ENCODE data around the gene UGT1A8.

The UGT1A8 gene

GRCh38 chr2:233798335-233799086, 181.1 kb downstream of the UGT1A8 start:
- no peaks in the 10 kb centered on the region for H3K9me3 ChIP-seq (replicated peaks; ENCODE audit: low read length)
- H3K27me3 ChIP-seq (ENCODE audit: control insufficient read depth, insufficient read depth, low read length): no peaks in the 10 kb centered on the region
- H3K9ac ChIP-seq (ENCODE audit: low read depth, low read length): no peak overlapping the region
- H3K36me3 ChIP-seq (ENCODE audit: insufficient read depth, low read length): no peaks in the 10 kb centered on the region
- no peak overlapping the region for H3K4me2 ChIP-seq (ENCODE audit: low read length)
- no peaks in the 10 kb centered on the region for H3K4me1 ChIP-seq (ENCODE audit: control insufficient read depth, insufficient read depth, low read length)
- H3K4me3 ChIP-seq (ENCODE audit: low read length): no peak overlapping the region

GRCh38 chr2:233799087-233799665, 181.7 kb downstream of the UGT1A8 start:
- H3K9ac ChIP-seq (ENCODE audit: low read depth, low read length): no peak overlapping the region
- no peaks in the 10 kb centered on the region for H3K9me3 ChIP-seq (replicated peaks; ENCODE audit: low read length)
- no peaks in the 10 kb centered on the region for H3K27me3 ChIP-seq (ENCODE audit: control insufficient read depth, insufficient read depth, low read length)
- no peaks in the 10 kb centered on the region for H3K36me3 ChIP-seq (ENCODE audit: insufficient read depth, low read length)
- H3K4me3 ChIP-seq (ENCODE audit: low read length): no peak overlapping the region
- H3K4me2 ChIP-seq (ENCODE audit: low read length): no peak overlapping the region
- H3K4me1 ChIP-seq (ENCODE audit: control insufficient read depth, insufficient read depth, low read length): no peaks in the 10 kb centered on the region

- H3K4me2 ChIP-seq (ENCODE audit: low read length): no peak overlapping the region
Observed at GRCh38 chr2:233799716-233800115, 182.3 kb downstream of the UGT1A8 start.

DNA sequence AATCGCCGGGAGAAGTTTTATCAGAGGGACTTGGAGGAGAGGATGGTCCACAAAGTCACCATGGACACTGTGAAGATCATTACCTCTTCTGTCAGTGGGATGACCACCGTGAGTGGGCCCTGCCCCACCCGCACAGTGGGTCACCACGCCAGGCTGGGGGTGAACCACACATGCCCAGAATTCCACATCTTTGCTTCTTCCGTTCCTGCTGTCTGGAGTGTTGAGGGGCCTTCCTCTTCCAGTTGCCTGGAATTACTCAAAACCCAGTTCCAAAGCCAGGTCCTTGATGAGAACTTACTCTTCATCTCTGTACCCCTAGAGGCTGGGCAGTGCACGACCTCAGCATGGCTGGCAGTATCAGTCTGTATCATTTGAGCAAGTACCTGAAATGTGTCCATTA, 182.8 kb downstream of the UGT1A8 start:
- Histone ChIP-seq H3K27me3 (ENCODE audit: control insufficient read depth, insufficient read depth, low read length) (peaks cover 4% of the 10 kb centered on the region), H3K4me2 (ENCODE audit: low read length) (no peak overlapping the region), H3K4me3 (ENCODE audit: low read length) (no peak overlapping the region), H3K4me1 (ENCODE audit: control insufficient read depth, insufficient read depth, low read length) (no peaks in the 10 kb centered on the region), H3K9ac (ENCODE audit: low read depth, low read length) (no peak overlapping the region), H3K9me3 (replicated peaks; ENCODE audit: low read length) (no peaks in the 10 kb centered on the region), H3K36me3 (ENCODE audit: insufficient read depth, low read length) (no peaks in the 10 kb centered on the region)

More at GRCh38 chr2:233799716-233800115, 182.3 kb downstream of the UGT1A8 start:
- H3K4me3 ChIP-seq (ENCODE audit: low read length): no peak overlapping the region
- no peak overlapping the region for H3K9ac ChIP-seq (ENCODE audit: low read depth, low read length)
- no peaks in the 10 kb centered on the region for H3K36me3 ChIP-seq (ENCODE audit: insufficient read depth, low read length)
- H3K27me3 ChIP-seq (ENCODE audit: control insufficient read depth, insufficient read depth, low read length): peaks cover 4% of the 10 kb centered on the region
- no peaks in the 10 kb centered on the region for H3K4me1 ChIP-seq (ENCODE audit: control insufficient read depth, insufficient read depth, low read length)
- no peaks in the 10 kb centered on the region for H3K9me3 ChIP-seq (replicated peaks; ENCODE audit: low read length)

GRCh38 chr2:233801357-233802131, 184.1 kb downstream of the UGT1A8 start:
- H3K9ac ChIP-seq (ENCODE audit: low read depth, low read length): no peak overlapping the region
- H3K4me1 ChIP-seq (ENCODE audit: control insufficient read depth, insufficient read depth, low read length): no peaks in the 10 kb centered on the region
- no peak overlapping the region for H3K4me3 ChIP-seq (ENCODE audit: low read length)

DNA sequence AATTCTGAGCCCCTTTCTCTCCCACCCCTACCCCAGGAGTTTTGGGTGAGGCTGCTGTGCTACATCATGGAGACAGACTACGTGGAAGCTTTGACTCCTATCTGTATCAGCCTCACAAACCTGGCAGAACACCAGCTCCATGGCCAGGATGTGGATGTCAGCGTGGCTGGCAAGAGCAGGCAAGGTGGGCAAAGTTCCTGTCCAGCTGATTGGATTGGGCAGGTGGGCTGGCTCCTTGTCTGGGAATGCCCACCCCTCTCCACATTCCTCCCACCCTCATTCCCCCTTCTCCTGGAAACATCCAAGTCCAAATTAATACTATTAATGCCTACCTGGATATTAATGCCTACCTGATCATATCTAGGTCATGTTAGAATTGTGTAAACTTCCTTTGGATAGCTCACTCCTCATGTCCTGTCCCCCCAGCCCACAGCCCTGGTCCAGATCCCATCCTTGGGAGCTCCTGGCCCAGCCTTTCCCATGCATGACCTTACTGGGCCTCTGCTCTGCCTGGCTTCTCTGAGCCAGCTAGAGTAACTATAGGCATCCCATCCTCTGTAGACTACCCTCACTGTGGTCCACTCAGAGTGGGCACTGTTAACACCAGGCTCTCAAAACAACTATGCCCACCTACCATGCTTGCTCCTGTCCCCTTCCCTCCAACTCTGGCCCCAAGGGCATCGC, 184.8 kb downstream of the UGT1A8 start:
- no peaks in the 10 kb centered on the region for H3K36me3 ChIP-seq (ENCODE audit: insufficient read depth, low read length)
- peaks cover 4% of the 10 kb centered on the region for H3K27me3 ChIP-seq (ENCODE audit: control insufficient read depth, insufficient read depth, low read length)
- H3K4me1 ChIP-seq (ENCODE audit: control insufficient read depth, insufficient read depth, low read length): no peaks in the 10 kb centered on the region
- H3K9me3 ChIP-seq (replicated peaks; ENCODE audit: low read length): no peaks in the 10 kb centered on the region
- H3K9ac ChIP-seq (ENCODE audit: low read depth, low read length): no peak overlapping the region
- H3K4me3 ChIP-seq (ENCODE audit: low read length): no peak overlapping the region
- H3K4me2 ChIP-seq (ENCODE audit: low read length): no peak overlapping the region

More at GRCh38 chr2:233801357-233802131, 184.1 kb downstream of the UGT1A8 start:
- Histone ChIP-seq H3K9me3 (replicated peaks; ENCODE audit: low read length) (no peaks in the 10 kb centered on the region), H3K4me2 (ENCODE audit: low read length) (no peak overlapping the region), H3K36me3 (ENCODE audit: insufficient read depth, low read length) (no peaks in the 10 kb centered on the region), H3K27me3 (ENCODE audit: control insufficient read depth, insufficient read depth, low read length) (peaks cover 4% of the 10 kb centered on the region)

DNA sequence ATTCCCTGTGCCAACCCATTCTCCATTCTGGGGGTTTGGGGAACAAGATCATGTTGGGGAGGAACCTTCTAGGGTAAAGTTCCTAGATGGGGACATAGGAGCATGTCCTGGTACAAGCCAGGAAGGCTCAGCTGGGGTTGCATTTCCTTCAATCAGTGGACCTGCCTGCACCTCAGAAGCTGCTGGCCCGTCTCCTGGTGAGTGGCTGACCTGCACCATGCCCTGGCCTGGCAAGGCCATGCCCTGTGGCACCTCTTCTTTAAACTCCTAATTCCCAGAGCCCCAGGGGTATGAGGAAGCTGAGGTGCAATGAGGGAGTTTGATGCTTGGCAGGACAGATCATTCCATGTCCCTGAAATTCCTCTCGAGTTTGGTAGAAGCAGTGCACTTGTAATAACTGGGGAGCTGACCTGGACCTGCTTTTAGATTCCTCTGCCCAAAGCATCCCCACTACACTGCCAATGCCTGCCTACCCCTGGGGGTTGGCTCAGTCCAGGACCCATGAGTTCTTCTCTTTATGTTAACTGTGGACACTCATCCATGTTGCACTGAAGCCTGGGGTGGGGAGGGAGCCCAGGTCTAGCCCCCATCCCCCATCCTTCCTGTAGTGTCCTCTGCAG, 186.0 kb downstream of the UGT1A8 start:
- H3K9me3 ChIP-seq (replicated peaks; ENCODE audit: low read length): no peaks in the 10 kb centered on the region
- H3K4me3 ChIP-seq (ENCODE audit: low read length): no peak overlapping the region
- H3K4me1 ChIP-seq (ENCODE audit: control insufficient read depth, insufficient read depth, low read length): no peaks in the 10 kb centered on the region
- H3K4me2 ChIP-seq (ENCODE audit: low read length): no peak overlapping the region
- H3K9ac ChIP-seq (ENCODE audit: low read depth, low read length): no peak overlapping the region
- peaks cover 9% of the 10 kb centered on the region for H3K27me3 ChIP-seq (ENCODE audit: control insufficient read depth, insufficient read depth, low read length)
- no peaks in the 10 kb centered on the region for H3K36me3 ChIP-seq (ENCODE audit: insufficient read depth, low read length)

DNA sequence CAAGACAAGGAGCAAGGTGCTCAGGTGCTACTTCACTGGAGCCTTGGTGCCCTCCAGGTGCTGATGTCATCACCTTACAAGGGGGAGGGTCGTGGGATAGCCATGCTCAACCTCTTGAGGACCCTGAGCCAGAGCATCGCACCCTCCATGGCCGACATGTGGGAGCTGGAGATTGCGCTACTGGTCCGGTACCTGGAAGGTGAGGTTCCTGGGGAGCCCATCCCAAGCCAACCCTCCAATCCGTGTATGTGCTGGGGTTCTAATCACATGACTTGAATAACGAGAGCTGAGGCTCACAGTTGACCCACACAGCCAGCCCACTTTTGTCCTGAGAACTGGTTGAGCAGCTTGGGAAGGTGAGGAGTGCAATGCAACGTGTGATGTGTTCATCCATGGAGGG, 186.6 kb downstream of the UGT1A8 start:
- Histone ChIP-seq H3K27me3 (ENCODE audit: control insufficient read depth, insufficient read depth, low read length) (peaks cover 12% of the 10 kb centered on the region), H3K4me1 (ENCODE audit: control insufficient read depth, insufficient read depth, low read length) (no peaks in the 10 kb centered on the region)

DNA sequence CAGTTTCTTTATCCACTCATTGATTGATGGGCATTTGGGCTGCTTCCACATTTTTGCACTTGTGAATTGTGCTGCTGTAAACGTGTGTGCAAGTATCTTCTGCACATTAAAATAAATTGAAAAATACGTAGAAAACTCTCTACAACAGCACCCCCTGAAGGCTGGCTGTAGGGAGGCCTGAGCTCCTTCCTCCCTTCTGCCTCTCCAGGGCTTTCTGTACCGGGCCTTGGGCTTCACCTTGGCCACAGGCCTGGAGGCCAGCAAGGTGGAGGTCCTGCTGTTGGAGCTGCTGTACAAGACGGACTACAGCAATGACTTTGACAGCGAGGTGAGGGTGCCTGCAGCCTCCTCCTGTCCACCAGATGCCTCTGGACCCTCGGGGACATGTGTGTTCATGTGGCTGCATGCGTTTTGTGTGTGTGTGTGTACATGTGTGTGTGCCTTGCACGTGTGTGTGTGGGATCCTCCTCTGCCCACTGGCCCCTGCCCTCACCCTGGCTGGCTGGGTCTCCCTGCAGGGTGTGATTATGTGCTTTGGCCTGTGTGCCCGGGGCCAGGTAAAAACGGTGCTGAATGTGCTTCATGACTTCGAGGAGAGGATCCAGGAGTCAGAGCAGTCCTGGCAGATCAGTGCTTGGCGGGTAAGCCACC, 189.9 kb downstream of the UGT1A8 start:
- Histone ChIP-seq H3K27me3 (ENCODE audit: control insufficient read depth, insufficient read depth, low read length) (peaks cover 21% of the 10 kb centered on the region), H3K36me3 (ENCODE audit: insufficient read depth, low read length) (no peaks in the 10 kb centered on the region), H3K4me2 (ENCODE audit: low read length) (no peak overlapping the region), H3K4me1 (ENCODE audit: control insufficient read depth, insufficient read depth, low read length) (no peaks in the 10 kb centered on the region), H3K4me3 (ENCODE audit: low read length) (no peak overlapping the region), H3K9ac (ENCODE audit: low read depth, low read length) (no peak overlapping the region), H3K9me3 (replicated peaks; ENCODE audit: low read length) (no peaks in the 10 kb centered on the region)

More for the DNA sequence above, 186.6 kb downstream of the UGT1A8 start:
- Histone ChIP-seq H3K9ac (ENCODE audit: low read depth, low read length) (no peak overlapping the region), H3K36me3 (ENCODE audit: insufficient read depth, low read length) (no peaks in the 10 kb centered on the region), H3K4me3 (ENCODE audit: low read length) (no peak overlapping the region), H3K9me3 (replicated peaks; ENCODE audit: low read length) (no peaks in the 10 kb centered on the region), H3K4me2 (ENCODE audit: low read length) (no peak overlapping the region)

GRCh38 chr2:233807966-233808935, 190.8 kb downstream of the UGT1A8 start:
- H3K4me2 ChIP-seq (ENCODE audit: low read length): no peak overlapping the region
- H3K4me3 ChIP-seq (ENCODE audit: low read length): no peak overlapping the region

More at GRCh38 chr2:233807966-233808935, 190.8 kb downstream of the UGT1A8 start:
- no peaks in the 10 kb centered on the region for H3K9me3 ChIP-seq (replicated peaks; ENCODE audit: low read length)
- H3K4me1 ChIP-seq (ENCODE audit: control insufficient read depth, insufficient read depth, low read length): no peaks in the 10 kb centered on the region
- no peaks in the 10 kb centered on the region for H3K36me3 ChIP-seq (ENCODE audit: insufficient read depth, low read length)
- H3K9ac ChIP-seq (ENCODE audit: low read depth, low read length): no peak overlapping the region
- H3K27me3 ChIP-seq (ENCODE audit: control insufficient read depth, insufficient read depth, low read length): peaks cover 21% of the 10 kb centered on the region
